ENCODE measurements around the gene PTPN5.
"Not testable (repeated sequence)": the region's sequence is repeated elsewhere in the genome, so short reads cannot be mapped to it uniquely, and the experiment has no call there.

Gene PTPN5

GRCh38 chr11:18791207-18791968 is at the start of gene PTPN5:
Gene PTPN5 (minus strand): TSS chr11:18791798. CDS start chr11:18771958, 19,840 bp downstream.
- no peak for DNase-seq (ENCODE audit: low read depth, low spot score)

- no peak for DNase-seq (ENCODE audit: low read depth, low spot score)
Measured at GRCh38 chr11:18836417-18836816, 44.8 kb upstream of the PTPN5 start.

GRCh38 chr11:18834754-18835466 is 43.3 kb upstream of the PTPN5 start:
- no peak for DNase-seq (ENCODE audit: low read depth, low spot score)

- DNase-seq (ENCODE audit: low read depth, low spot score), result not testable (repeated sequence)
Measured at GRCh38 chr11:18820160-18820559, 28.6 kb upstream of the PTPN5 start.

GRCh38 chr11:18804199-18804999 is 12.8 kb upstream of the PTPN5 start:
- no peak for DNase-seq (ENCODE audit: low read depth, low spot score)

GRCh38 chr11:18802381-18803257 is 11.0 kb upstream of the PTPN5 start:
- no peak for DNase-seq (ENCODE audit: low read depth, low spot score)

GRCh38 chr11:18798799-18799469 is 7.3 kb upstream of the PTPN5 start:
- DNase-seq (ENCODE audit: low read depth, low spot score), result no peak

- DNase-seq (ENCODE audit: low read depth, low spot score), result no peak
Measured at GRCh38 chr11:18794956-18795355, 3.4 kb upstream of the PTPN5 start.

- DNase-seq (ENCODE audit: low read depth, low spot score), result no peak
Measured at GRCh38 chr11:18792827-18793226, 1.2 kb upstream of the PTPN5 start.

GRCh38 chr11:18791969-18792628 is 501 bp upstream of the PTPN5 start:
- no peak for DNase-seq (ENCODE audit: low read depth, low spot score)

- DNase-seq (ENCODE audit: low read depth, low spot score), result no peak
Measured at GRCh38 chr11:18790883-18791206, 753 bp downstream of the PTPN5 start.

- no peak for DNase-seq (ENCODE audit: low read depth, low spot score)
Measured at GRCh38 chr11:18789942-18790341, 1.7 kb downstream of the PTPN5 start.

GRCh38 chr11:18785411-18785810 is 6.2 kb downstream of the PTPN5 start:
- DNase-seq (ENCODE audit: low read depth, low spot score), result no peak

- DNase-seq (ENCODE audit: low read depth, low spot score), result no peak
Measured at GRCh38 chr11:18780896-18781295, 10.7 kb downstream of the PTPN5 start.

- DNase-seq (ENCODE audit: low read depth, low spot score), result no peak
Measured at GRCh38 chr11:18780329-18780728, 11.3 kb downstream of the PTPN5 start.

GRCh38 chr11:18778468-18778867 is 13.1 kb downstream of the PTPN5 start:
- DNase-seq (ENCODE audit: low read depth, low spot score), result no peak

- DNase-seq (ENCODE audit: low read depth, low spot score), result no peak
Measured at GRCh38 chr11:18776324-18776723, 15.3 kb downstream of the PTPN5 start.

GRCh38 chr11:18775492-18776292 is 15.9 kb downstream of the PTPN5 start:
- DNase-seq (ENCODE audit: low read depth, low spot score), result peak; percentile 23

- DNase-seq (ENCODE audit: low read depth, low spot score), result no peak
Measured at GRCh38 chr11:18774801-18775200, 16.8 kb downstream of the PTPN5 start.

Data from activated CD4-positive, CD25-positive, alpha-beta regulatory T cell treated with anti-CD3 and anti-CD28 coated beads, Interleukin-2, amount 50 U/mL, for 16 hours (primary cell).